ENCODE measurements around the gene RTN4RL2.

Gene RTN4RL2

DNA sequence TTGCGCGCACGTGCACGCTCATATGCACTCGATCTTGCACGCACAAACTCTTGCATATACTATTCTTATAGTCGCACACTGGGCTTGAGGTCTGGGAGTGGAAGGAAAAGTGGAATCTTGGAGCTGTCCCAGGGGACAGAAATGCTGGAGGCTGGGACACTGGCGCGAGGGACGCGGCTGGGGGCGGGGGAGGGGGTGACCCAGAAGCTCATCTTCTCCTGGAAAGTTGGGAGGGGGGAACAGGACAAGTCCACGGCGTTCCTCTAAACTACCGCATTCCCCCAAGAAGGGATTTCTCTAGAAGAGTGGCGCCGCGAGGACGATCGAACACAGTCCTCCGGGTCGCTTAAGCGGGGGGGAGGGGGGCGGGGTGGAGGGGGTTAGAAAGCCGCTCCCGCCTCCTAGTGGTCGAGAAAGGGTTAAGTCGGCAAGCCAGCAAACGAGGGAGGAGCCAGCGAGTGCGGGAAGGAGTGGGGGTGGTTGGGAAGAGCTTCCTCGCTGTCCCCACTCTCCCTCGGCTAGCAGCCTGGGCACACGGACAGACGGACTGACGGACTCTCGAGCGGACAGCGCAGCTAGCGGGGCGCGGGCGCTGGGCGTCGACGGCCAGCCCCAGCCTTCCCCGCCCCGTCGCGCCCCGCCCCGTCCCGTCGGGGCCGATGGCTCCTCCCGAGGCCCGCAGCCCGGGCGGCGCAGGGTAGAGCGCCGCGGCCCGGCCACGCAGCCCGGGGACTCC, at the start of gene RTN4RL2:
TSS of gene RTN4RL2 (plus strand) at position 507 of the 736 bp plus-strand sequence. CDS start 338 bp downstream, outside the sequence.
- DNase-seq (ENCODE audit: low spot score) = peak; percentile 86

- DNase-seq (ENCODE audit: low spot score) = no peak
Observed at GRCh38 chr11:57413681-57414080, 46.6 kb upstream of the RTN4RL2 start.

GRCh38 chr11:57414612-57415212, 45.6 kb upstream of the RTN4RL2 start:
- DNase-seq (ENCODE audit: low spot score) = no peak

DNA sequence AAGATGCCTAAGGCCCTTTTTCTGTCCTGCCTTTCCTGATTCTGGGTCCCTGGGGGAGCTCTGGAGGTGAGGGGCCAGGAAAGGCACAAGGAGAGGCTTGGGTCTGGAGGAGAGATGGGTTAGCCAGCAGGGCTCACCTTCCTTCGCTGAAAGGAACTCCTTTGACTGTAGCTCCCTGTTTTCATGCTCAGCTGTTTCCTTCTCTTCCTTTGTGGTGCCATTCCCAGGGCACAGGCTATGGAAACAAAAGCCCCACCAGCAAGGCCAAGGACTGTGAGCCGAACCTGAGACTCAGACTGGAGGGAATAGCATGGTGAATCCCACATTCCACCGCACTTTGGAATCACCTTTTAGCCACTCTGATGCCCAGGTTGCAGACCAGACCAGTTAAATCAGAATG, 43.9 kb upstream of the RTN4RL2 start:
- DNase-seq (ENCODE audit: low spot score) = no peak

GRCh38 chr11:57417056-57417455, 43.3 kb upstream of the RTN4RL2 start:
- DNase-seq (ENCODE audit: low spot score) = no peak

DNA sequence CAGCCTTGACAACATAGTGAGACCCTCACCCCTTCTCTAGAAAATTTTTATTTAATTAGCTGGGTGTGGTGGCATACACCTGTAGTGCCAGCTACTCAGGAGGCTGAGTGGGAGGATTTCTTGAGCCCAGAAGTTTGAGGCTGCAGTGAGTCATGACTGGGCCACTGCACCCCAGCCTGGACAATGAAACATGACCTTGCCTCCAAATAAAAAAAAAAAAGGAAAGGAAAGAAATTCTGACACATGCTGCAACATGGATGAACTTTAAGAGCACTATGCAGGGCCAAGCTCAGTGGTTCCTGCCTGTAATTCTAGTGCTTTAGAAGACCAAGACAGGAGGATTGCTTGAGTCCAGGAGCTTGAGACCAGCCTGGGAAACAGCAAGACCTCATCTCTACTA, 42.2 kb upstream of the RTN4RL2 start:
- DNase-seq (ENCODE audit: low spot score) = no peak

- no peak for DNase-seq (ENCODE audit: low spot score)
Observed at GRCh38 chr11:57419146-57419545, 41.2 kb upstream of the RTN4RL2 start.

DNA sequence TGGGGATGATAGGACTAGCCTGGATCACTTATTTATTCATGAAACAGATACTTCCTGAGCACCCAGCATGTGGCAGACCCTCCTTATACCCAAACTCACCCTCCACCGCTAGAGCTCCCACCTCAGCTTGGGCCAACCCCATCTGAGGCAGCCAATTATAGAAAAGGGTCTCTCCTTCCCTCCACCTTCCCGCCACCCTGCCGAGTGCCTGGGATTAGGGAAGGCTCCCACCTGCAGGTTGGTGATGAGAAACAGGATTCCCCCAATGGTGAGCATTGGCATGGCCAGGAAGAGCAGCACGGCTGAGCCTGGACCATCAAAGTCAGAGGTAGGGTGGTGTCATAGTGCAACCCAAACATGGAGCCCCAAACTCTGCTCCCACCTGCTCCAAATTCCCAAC, 39.3 kb upstream of the RTN4RL2 start:
- DNase-seq (ENCODE audit: low spot score) = no peak

DNA sequence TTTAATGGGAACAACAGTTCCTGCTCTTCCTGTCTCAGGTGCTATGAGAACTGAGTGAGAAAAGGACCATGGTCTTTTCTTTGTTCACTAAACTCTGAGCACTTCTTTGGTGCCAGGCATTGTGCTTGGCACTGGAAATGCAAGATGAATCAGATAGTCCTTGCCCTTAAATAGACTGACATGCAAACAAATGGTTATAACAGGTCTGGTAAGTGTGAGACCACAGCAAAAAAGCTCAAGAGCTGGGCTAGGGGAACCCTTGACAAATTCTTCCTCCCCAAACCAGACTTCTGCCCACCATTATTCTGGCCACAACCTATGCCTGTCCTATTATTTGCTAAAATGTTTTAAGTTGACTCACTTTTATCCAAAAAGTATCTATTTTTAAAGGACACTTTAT, 38.5 kb upstream of the RTN4RL2 start:
- no peak for DNase-seq (ENCODE audit: low spot score)

DNA sequence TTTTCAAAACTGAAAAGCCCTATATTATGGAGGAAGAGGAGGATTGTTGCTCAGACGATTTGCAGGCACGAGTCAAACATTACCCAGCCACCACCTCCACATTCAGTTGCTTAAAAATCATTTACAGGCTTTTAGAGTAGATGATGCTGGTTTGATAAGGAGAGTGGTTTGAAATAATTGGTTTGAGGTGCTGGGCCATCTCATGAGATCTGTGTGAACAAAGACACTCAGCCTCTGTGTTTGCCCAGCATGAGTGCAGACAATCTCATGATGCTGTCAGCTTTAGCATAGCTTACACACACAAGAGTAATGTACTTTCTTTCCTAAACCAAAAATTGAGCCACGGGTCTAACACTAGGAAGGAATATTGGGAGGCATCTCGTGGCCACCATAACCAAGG, 37.7 kb upstream of the RTN4RL2 start:
- no peak for DNase-seq (ENCODE audit: low spot score)

DNA sequence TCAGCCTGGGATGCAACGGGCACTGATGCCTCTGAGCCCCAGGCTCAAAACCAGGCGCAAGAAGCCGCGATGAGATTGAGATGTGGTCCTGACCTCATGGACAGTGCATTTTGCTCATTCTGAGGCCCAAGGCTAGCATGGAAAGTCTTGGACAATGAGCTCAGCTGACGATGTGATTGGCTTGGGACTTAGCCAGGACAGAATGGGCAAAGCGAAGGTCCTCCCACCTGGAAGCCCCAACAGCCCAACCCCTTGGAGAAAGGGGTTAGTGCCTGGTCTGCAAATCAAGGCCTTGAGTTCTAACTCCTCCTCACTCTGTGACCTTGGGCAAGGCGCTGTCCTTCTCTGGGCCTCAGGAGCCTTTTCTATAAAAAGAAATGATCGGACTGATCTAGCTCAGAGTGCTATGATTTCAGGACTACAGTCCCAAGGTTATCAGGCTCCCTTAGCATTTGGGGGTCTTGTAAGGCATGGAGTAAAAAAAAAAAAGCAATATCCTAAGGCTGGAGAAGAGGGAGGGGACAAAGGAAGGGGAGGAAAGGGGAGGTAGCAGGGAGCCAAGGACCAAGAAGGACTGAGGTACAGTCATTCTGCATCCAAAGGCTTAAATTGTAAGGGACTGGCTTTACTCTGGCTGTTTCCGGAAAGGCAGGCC, 36.1 kb upstream of the RTN4RL2 start:
- no peak for DNase-seq (ENCODE audit: low spot score)

DNA sequence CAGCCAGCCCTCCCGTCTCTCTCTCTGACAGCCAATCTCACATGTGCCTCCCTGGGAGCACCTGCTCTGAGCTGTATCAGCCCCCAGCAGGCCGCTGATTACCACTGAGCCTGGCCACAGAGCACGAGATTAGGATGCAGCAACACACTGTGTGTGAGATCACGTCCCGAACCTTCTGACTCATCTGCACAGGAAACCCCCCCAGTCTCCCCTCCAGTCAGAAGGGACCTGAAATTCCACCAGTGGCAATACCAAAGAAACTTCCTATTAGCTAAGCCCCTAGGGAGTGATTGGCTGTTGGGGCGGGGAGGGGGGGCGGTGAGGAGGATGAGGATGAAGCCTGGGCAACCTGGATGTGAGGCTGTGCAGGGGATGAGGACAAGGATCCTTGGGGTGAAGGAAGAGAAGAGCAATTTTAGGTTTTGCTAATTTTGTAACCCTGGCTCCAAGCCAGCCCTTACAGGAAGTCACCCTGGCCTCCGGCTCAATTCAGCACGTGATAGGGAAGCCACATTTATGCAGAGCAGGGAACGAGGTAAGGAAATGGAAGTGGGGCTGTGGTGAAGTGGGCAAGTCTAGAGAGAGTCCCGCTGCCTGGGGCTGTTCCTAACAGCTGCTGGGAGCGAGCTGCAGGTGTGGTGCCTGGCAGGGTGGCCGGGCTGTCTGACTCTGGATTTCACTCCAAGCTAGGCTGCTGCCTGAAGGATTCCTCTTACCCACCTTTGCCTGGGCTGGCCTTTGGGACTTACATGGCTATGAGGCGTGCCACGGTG, 35.4 kb upstream of the RTN4RL2 start:
- no peak for DNase-seq (ENCODE audit: low spot score)

- no peak for DNase-seq (ENCODE audit: low spot score)
Observed at GRCh38 chr11:57425565-57426438, 34.5 kb upstream of the RTN4RL2 start.

DNA sequence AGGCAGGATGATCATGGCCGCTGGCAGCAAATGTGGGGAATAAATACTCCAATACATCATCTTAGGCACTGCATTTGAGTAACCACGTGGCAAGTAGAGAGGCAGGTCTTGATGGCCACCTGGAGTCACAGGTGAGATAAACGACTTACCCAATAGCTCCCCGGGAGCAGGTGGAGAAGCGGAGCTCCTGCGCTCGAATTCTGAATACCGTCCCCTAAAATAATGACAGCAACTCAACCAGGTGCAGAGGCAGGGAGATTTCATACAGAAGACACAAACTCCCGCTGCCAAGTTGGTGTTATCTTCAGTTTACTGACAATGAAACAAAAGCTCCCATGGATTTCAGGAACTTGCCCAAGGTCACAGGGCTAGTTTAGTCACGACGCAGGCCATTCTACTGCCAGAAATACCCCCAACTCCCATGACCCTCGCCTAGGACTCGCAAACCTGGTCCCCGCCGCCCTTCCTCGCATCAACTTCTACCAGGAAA, 33.8 kb upstream of the RTN4RL2 start:
- no peak for DNase-seq (ENCODE audit: low spot score)

GRCh38 chr11:57426929-57427726, 33.2 kb upstream of the RTN4RL2 start, which contains the start of gene SLC43A3:
Gene SLC43A3 (minus strand): TSS chr11:57427121. CDS start chr11:57426172, 949 bp downstream.
- DNase-seq (ENCODE audit: low spot score) = peak; percentile 77

GRCh38 chr11:57427727-57428082, 32.6 kb upstream of the RTN4RL2 start:
- no peak for DNase-seq (ENCODE audit: low spot score)

- no peak for DNase-seq (ENCODE audit: low spot score)
Observed at GRCh38 chr11:57428643-57429042, 31.7 kb upstream of the RTN4RL2 start.

DNA sequence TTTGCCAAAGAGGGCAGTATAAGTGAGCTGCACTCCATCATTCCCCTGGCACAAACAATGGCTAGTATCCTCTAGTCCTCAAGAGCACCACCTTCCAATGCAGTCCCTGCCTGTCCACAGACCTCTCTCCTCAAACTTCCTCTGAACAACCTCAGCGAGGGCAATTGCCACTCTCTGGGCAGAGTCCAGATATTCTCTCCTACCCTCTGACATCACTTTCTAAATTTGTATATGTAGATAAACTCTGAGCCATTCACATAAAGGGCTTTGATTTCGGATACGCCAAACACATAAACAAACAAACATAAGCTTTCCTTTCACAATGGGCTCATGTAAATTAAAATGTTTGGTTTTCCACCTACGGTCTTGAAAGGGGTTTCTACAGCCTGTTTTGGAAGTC, 30.4 kb upstream of the RTN4RL2 start:
- no peak for DNase-seq (ENCODE audit: low spot score)

DNA sequence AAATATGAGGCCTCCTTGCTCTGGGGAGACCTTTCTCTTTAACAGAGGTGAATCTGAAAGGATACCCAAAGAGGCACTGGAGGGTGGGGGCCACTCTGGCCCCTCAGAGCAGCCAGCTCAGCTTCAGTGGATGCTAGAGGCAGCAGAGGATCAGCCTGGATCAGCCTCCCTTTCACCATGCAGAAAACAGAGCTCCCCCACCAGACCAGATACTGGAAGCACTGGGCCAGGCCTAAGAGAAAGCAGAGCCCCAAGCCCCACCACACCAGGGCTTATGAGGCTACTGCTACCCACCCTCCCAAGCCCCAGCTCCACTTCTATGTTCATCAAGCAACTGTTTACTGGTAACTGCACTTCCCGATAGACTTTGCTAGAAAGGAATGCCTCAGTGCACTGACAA, 29.4 kb upstream of the RTN4RL2 start:
- DNase-seq (ENCODE audit: low spot score) = no peak

GRCh38 chr11:57432149-57432561, 28.2 kb upstream of the RTN4RL2 start:
- DNase-seq (ENCODE audit: low spot score) = no peak
